ENCODE measurements around the gene THAP7.

Gene THAP7

GRCh38 chr22:20951151-20951931 is 50.6 kb downstream of the THAP7 start:
- no peak for TF ChIP-seq CTCF (IDR thresholded peaks at IDR 0.05)

- TF ChIP-seq CTCF (IDR thresholded peaks at IDR 0.05): no peak
These were observed 52.2 kb downstream of the THAP7 start for GRCh38 chr22:20949698-20950183.

Measured in LNCAP (cell line).